Adrenal gland (tissue), 12 donors: ENCODE data around the gene ANO2. TPM values are rescaled to one million over a fixed set of nuclear protein-coding genes. Genes with fewer than 3 reads are reported as not detected.

Experiments
- DNase-seq, 7 donors: peaks; one replicate each; pipeline ENCODE4 v3.0.0-alpha.2; 2019 to 2020
- H3K27ac ChIP-seq, 5 donors: fragments of 200-600 bp; sonication (generic) in 4 of 5; 1 replicate in 3 of 5; 2 replicates in 2 of 5; pipeline versions ENCODE4 v1.5.1 to v1.8.0; 2016 to 2020; ENCODE audit warnings: mild to moderate bottlenecking in 1 of 5
- H3K27me3 ChIP-seq: fragments of 200-600 bp; 2 replicates; pipeline ENCODE4 v1.8.0; 2021
- H3K36me3 ChIP-seq, 2 donors: fragments of 200-600 bp; replicated peaks in 1 of 2; 1 replicate in 1 of 2; 2 replicates in 1 of 2; pipeline versions ENCODE4 v1.5.1 to v1.8.0; 2018 to 2022
- H3K4me1 ChIP-seq, 2 donors: fragments of 200-600 bp; replicated peaks in 1 of 2; 1 replicate in 1 of 2; 2 replicates in 1 of 2; pipeline versions ENCODE4 v1.5.1 to v1.8.0; 2018 to 2021
- H3K4me3 ChIP-seq, 4 donors: fragments of 200-600 bp; sonication (generic) in 3 of 4; one replicate each; pipeline ENCODE4 v1.5.1; 2016 to 2018
- H3K9me3 ChIP-seq, 3 donors: fragments of 200-600 bp; sonication (generic) in 1 of 3; replicated peaks in 1 of 3; 1 replicate in 2 of 3; 2 replicates in 1 of 3; pipeline versions ENCODE4 v1.5.1 to v1.8.0; 2016 to 2021
- POLR2A ChIP-seq, 2 donors: fragments of 450-650 bp; IDR thresholded peaks; one replicate each; pipeline ENCODE4 v1.6.1; 2017; ENCODE audit warnings: antibody characterized with exemption in 2 of 2, mild to moderate bottlenecking in 2 of 2, moderate library complexity in 1 of 2
- WGBS, 4 donors: extraction: QIAGEN DNeasy Blood & Tissue Kit in 2 of 4; methylation state at CpG; one replicate each; pipeline versions ENCODE4 v1.1.5 to v1.1.7; 2013 to 2017; 5-methylcytosine and 5-hydroxymethylcytosine counted together
- intact Hi-C, 2 donors: fragments of 100-400 bp; cut with DNase I; formaldehyde crosslinking; loops; one replicate each; pipeline versions ENCODE4 v1.14.1 to v1.15.0; 2022 to 2023
- polyA plus RNA-seq, 3 donors: library from polyadenylated mRNA; stranded (reverse); fragments of 200-250 nt in 2 of 3; fragments of 350-450 nt in 1 of 3; fragmentation: Illumina TruSeq in 1 of 3; extraction: RNeasy Lipid Tissue Mini Kit (QIAGEN cat#74804) in 1 of 3; gene quantifications; one replicate each; pipeline ENCODE4 v1.2.3, GENCODE V29; 2013 to 2014
- total RNA-seq, 9 donors: library from RNA; depleted of rRNA in 4 of 9; stranded (reverse); fragments of >200 nt in 4 of 9; fragments of 120-200 nt in 1 of 9; fragmentation: NEBNext Ultra II Directional in 1 of 9; extraction: Animal tissue kit (Norgen Biotek cat#: 25700) in 1 of 9; gene quantifications; one replicate each; pipeline versions ENCODE4 v1.1.0 to v1.2.4, GENCODE V29; 2013 to 2023
- TF ChIP-seq, protein P1 (sequence below), 6 experiments: fragments of 450-650 bp in 4 of 6; fragments of 200-600 bp in 2 of 6; sonication (generic) in 1 of 6; IDR thresholded peaks; 1 replicate in 5 of 6; 2 replicates in 1 of 6; pipeline versions ENCODE4 v1.5.1 to v1.8.0; 2016 to 2021; ENCODE audit warnings: antibody characterized with exemption in 6 of 6, mild to moderate bottlenecking in 2 of 6, moderate library complexity in 1 of 6
- donor health status: healthy with polysubstance abuse.
- donor health status: Bipolar disorder and iron deficiency.
- donor health status: DM: yes; HTN: yes; CAD: no.
- donor health status: DM: no; HTN: no; CAD: no.
- donor health status: DM: no; HTN: no; CAD: no.
- donor health status: DM: yes; HTN: yes; CAD: no.

The ANO2 gene
- total and polyA plus RNA-seq, 12 donors, result 0.17 to 1.8 (median 0.88) TPM; not detected in 1

DNA sequence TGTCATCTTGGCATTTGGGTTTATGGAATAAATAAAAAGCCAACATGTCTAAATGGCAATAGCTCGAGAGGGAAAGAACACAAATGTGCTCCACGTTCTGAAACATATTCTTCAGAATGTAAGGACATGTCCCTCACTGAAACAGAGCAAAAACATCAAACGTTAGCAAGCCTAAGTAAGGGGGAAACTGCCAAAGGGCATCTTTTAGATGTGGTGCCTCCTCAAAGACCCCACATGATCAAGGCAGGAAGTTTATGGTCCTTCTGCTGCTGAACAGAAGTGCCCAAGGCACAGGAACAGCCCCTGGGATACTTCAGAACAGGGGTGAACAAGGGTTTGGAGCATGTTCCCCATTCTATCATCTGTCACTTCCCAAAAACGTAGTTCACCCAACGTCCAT lies 227.0 kb downstream of the ANO2 start:
- no peak for DNase-seq
- Histone ChIP-seq H3K27me3 (peaks cover 3% of the 10 kb centered on the region), H3K27ac (no peak overlapping the region), H3K4me1 (no peaks in the 10 kb centered on the region), H3K4me3 (no peak overlapping the region), H3K36me3 (no peaks in the 10 kb centered on the region), H3K9me3 (no peaks in the 10 kb centered on the region)
- intact Hi-C loops, result no loop called here
- TF ChIP-seq POLR2A (IDR thresholded peaks at IDR 0.05), result no peak
- TF ChIP-seq, protein P1, sequence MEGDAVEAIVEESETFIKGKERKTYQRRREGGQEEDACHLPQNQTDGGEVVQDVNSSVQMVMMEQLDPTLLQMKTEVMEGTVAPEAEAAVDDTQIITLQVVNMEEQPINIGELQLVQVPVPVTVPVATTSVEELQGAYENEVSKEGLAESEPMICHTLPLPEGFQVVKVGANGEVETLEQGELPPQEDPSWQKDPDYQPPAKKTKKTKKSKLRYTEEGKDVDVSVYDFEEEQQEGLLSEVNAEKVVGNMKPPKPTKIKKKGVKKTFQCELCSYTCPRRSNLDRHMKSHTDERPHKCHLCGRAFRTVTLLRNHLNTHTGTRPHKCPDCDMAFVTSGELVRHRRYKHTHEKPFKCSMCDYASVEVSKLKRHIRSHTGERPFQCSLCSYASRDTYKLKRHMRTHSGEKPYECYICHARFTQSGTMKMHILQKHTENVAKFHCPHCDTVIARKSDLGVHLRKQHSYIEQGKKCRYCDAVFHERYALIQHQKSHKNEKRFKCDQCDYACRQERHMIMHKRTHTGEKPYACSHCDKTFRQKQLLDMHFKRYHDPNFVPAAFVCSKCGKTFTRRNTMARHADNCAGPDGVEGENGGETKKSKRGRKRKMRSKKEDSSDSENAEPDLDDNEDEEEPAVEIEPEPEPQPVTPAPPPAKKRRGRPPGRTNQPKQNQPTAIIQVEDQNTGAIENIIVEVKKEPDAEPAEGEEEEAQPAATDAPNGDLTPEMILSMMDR (IDR thresholded peaks at IDR 0.05), result no peak
- 44 to 50% (median 48%) methylated on average over 5 of the region's 5 CpGs for WGBS, 4 donors

DNA sequence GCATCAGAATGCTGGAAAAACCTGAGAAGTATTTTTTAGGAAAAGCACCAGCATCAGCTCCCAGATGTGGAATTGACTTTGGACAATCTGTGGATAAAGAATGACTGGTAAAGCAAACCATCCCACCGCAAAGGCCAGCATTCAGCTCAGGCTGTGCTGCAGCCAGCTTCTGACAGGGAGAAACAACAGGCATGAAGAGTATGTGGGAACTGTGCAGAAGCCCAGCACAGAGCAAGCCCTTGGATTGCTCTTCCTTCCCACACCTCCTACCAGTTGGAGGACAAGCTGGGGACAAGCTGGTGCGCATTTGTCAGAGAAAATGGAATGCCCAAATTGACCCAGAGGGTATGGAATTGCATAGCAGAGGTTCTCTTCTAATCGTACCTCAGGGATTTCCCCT lies 228.1 kb downstream of the ANO2 start:
- TF ChIP-seq, protein P1 (IDR thresholded peaks at IDR 0.05), result no peak
- no peak for TF ChIP-seq POLR2A (IDR thresholded peaks at IDR 0.05)
- H3K4me3 ChIP-seq, result no peak overlapping the region
- WGBS, 4 donors, result 68 to 86% (median 80%) methylated on average over 3 of the region's 3 CpGs
- no peaks in the 10 kb centered on the region for H3K9me3 ChIP-seq
- H3K27me3 ChIP-seq, result peaks cover 3% of the 10 kb centered on the region
- H3K4me1 ChIP-seq, result no peaks in the 10 kb centered on the region
- DNase-seq, result peak in 1 of 7 donors; percentile 11
- intact Hi-C loops, result no loop called here
- no peaks in the 10 kb centered on the region for H3K36me3 ChIP-seq
- H3K27ac ChIP-seq, result no peak overlapping the region

DNA sequence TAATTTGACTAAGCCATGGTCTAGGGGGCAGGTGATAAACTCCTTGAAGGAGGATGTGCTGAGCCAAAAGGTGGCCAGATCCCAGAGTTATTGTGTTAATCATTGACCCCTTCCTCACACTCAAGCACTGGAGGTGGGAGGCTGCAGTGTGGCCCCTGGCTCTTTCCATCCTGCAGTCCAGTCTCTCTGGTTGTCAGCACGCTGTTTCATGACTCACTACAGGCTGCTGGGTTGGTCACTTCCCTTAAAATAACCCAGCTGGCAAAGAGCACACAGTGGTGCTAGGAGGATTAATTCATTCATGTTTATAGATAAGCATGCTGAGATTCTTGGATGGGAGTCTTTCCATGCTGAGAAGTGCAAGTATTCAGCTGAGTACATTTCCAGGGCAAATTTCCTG lies 228.9 kb downstream of the ANO2 start:
- Histone ChIP-seq H3K4me1 (no peaks in the 10 kb centered on the region), H3K27me3 (peaks cover 3% of the 10 kb centered on the region), H3K27ac (no peak overlapping the region), H3K9me3 (no peaks in the 10 kb centered on the region), H3K36me3 (no peaks in the 10 kb centered on the region), H3K4me3 (no peak overlapping the region)
- DNase-seq, result peak in 1 of 7 donors; percentile 9
- intact Hi-C loops, result no loop called here
- 57 to 83% (median 69%) methylated on average over 1 of the region's 1 CpG for WGBS, 4 donors
- TF ChIP-seq, protein P1 (IDR thresholded peaks at IDR 0.05), result no peak
- no peak for TF ChIP-seq POLR2A (IDR thresholded peaks at IDR 0.05)

DNA sequence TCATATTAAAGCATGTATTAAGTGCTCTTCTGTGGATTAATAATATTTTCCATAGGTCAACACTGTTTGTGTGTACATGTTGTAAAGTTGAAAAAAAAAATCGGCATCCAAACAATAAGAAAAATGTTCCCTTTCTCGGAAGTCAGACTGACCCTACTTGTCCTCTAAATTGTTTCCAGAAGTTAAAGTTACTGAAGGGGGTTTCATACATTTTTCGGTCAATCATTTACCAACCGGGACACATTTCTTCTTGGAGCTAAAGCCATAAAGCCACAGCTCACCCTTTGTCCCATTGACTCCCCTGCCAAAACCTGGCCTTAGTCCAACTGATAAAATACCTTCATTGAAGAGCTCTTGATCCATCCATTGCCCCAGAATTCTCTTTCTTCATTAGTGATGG lies 230.0 kb downstream of the ANO2 start:
- TF ChIP-seq, protein P1 (IDR thresholded peaks at IDR 0.05), result no peak
- TF ChIP-seq POLR2A (IDR thresholded peaks at IDR 0.05), result no peak
- intact Hi-C loops, result no loop called here

More for the DNA sequence above, 230.0 kb downstream of the ANO2 start:
- no peak for DNase-seq
- Histone ChIP-seq H3K27ac (no peak overlapping the region), H3K9me3 (no peaks in the 10 kb centered on the region), H3K36me3 (no peaks in the 10 kb centered on the region), H3K4me3 (no peak overlapping the region), H3K27me3 (peaks cover 3% of the 10 kb centered on the region), H3K4me1 (no peaks in the 10 kb centered on the region)
- 54 to 77% (median 72%) methylated on average over 4 of the region's 4 CpGs for whole genome bisulfite sequencing, 4 donors
